ENCODE measurements around the gene ZFP64. TPM values are rescaled to one million over a fixed set of nuclear protein-coding genes. Genes with fewer than 3 reads are reported as not detected.

Gene ZFP64
- total RNA-seq, 2 experiments from 2014 or later = 11.3 to 11.5 TPM

DNA sequence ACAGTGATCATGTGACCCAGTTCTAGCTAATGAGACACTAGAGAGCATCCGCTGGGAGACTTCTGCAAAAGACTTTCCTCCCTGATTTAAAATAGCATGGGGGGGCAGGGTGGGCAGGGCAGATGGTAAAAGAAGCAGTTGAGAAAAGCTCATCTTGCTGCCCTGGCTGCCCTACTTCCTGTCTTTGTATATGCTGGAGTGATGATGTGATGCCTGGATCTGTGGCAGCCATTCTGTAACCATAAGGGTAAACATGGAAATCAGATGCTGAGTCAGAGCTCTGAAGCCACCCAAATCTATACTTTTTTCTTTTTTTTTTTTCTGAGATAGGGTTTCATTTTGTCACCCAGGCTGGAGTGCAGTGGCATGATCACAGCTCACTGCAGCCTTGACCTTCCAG, 25.4 kb downstream of the ZFP64 start:
- H3K36me3 Mint-ChIP-seq = peaks cover 30% of the 10 kb centered on the region
- peaks cover 13% of the 10 kb centered on the region for H3K4me1 Mint-ChIP-seq
- DNase-seq (no peak), ATAC-seq (no peak)
- no peaks in the 10 kb centered on the region for H3K27me3 Mint-ChIP-seq
- H3K9me3 Mint-ChIP-seq (ENCODE audit: low read depth) = no peaks in the 10 kb centered on the region
- no peak overlapping the region for H3K4me3 Mint-ChIP-seq
- H3K27ac Mint-ChIP-seq = no peak overlapping the region
- CTCF ChIA-PET = interaction anchor here (1.9 kb wide), 1 partner anchor 38 kb away, joined by 4 read pairs; no protein-coding TSS in a partner anchor

DNA sequence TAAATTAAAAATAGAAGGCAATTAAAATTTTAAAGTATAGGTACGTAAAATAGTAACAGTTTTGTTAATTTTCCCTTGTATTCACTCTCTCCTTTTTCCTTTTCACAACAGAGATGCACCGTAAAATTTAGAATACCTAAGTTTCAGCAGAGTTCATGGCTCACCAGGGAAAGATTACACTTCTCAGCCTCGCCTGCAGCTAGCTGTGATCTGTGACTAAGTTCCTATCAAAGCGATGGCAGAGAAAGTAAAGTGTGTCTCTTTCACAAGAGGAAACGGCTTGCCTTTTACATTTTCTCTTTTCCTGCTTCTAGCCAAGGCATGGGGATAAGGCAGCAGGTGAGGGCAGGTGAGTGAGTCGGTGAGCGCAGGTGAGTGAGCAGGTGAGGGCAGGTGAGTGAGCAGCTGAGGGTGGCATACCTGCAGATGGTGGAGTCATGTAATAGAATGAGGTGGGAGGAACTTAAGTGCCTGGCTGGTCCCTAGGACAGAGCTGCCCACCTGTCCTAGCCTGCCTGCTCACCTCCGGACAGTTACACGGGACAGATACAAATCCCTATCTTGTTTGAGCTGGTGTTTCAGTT, 30.9 kb downstream of the ZFP64 start:
- H3K9me3 Mint-ChIP-seq (ENCODE audit: low read depth) = peaks cover 2% of the 10 kb centered on the region
- peaks cover 3% of the 10 kb centered on the region for H3K4me1 Mint-ChIP-seq
- H3K27ac Mint-ChIP-seq = no peak overlapping the region
- DNase-seq (no peak), ATAC-seq (no peak)
- no peak overlapping the region for H3K4me3 Mint-ChIP-seq
- no peaks in the 10 kb centered on the region for H3K27me3 Mint-ChIP-seq
- peaks cover 56% of the 10 kb centered on the region for H3K36me3 Mint-ChIP-seq
- CTCF ChIA-PET = interaction anchor here (0.6 to 2.0 kb wide), 2 partner anchors 32 to 1058 kb away, joined by 3 to 6 read pairs; no protein-coding TSS in a partner anchor

DNA sequence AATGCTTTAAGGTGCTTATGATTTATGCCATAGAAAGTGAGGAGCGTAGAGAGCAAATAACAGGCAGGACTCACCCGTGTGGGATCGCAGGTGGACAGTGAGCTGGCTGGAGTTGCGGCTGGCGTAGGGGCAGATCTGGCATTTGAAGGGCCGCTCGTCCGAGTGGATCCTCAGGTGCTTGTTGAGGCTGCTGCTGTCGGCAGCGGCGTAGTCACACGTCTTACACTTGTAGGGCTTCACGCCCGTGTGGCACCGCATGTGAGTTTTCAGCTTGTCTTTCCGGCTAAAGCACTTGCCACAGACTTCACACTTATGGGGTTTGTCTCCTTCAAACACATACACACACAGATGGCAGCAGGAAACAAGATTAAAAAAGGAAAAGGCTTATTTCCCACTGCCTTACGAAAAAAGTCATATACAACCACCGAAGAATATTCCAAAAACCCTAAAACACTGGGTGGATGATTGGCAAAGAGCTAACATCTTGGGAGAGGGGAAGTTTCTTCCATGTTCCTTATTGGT, 31.5 kb downstream of the ZFP64 start:
- no peak overlapping the region for H3K27ac Mint-ChIP-seq
- H3K36me3 Mint-ChIP-seq = peaks cover 53% of the 10 kb centered on the region
- H3K27me3 Mint-ChIP-seq = no peaks in the 10 kb centered on the region
- CTCF ChIA-PET = interaction anchor here (2.0 kb wide), 1 partner anchor 32 kb away, joined by 6 read pairs; no protein-coding TSS in a partner anchor
- no peak overlapping the region for H3K4me3 Mint-ChIP-seq
- H3K4me1 Mint-ChIP-seq = peaks cover 3% of the 10 kb centered on the region
- H3K9me3 Mint-ChIP-seq (ENCODE audit: low read depth) = peaks cover 2% of the 10 kb centered on the region
- ATAC-seq (no peak), DNase-seq (no peak)

- Mint-ChIP-seq H3K27me3 (no peaks in the 10 kb centered on the region), H3K27ac (no peak overlapping the region), H3K9me3 (ENCODE audit: low read depth) (peaks cover 2% of the 10 kb centered on the region), H3K4me1 (no peaks in the 10 kb centered on the region), H3K36me3 (peaks cover 36% of the 10 kb centered on the region), H3K4me3 (no peak overlapping the region)
- DNase-seq (no peak), ATAC-seq (no peak)
- CTCF ChIA-PET = interaction anchor here (1.2 to 1.3 kb wide), 2 partner anchors 14 to 26 kb away, joined by 3 to 5 read pairs; no protein-coding TSS in a partner anchor
These were observed 37.0 kb downstream of the ZFP64 start for GRCh38 chr20:52154575-52154974.

- H3K27ac Mint-ChIP-seq = no peak overlapping the region
- no peak for ATAC-seq
These were observed 37.7 kb downstream of the ZFP64 start for GRCh38 chr20:52153896-52154295.

GRCh38 chr20:52152921-52153320, 38.7 kb downstream of the ZFP64 start:
- H3K9me3 Mint-ChIP-seq (ENCODE audit: low read depth) = no peaks in the 10 kb centered on the region
- H3K27me3 Mint-ChIP-seq = no peaks in the 10 kb centered on the region
- no peaks in the 10 kb centered on the region for H3K4me1 Mint-ChIP-seq
- CTCF ChIA-PET = no interaction called here
- H3K4me3 Mint-ChIP-seq = no peak overlapping the region
- H3K36me3 Mint-ChIP-seq = peaks cover 23% of the 10 kb centered on the region
- DNase-seq (no peak), ATAC-seq (no peak)
- no peak overlapping the region for H3K27ac Mint-ChIP-seq

More at GRCh38 chr20:52153896-52154295, 37.7 kb downstream of the ZFP64 start:
- no peaks in the 10 kb centered on the region for H3K4me1 Mint-ChIP-seq
- peaks cover 2% of the 10 kb centered on the region for H3K9me3 Mint-ChIP-seq (ENCODE audit: low read depth)
- no peak for DNase-seq
- H3K4me3 Mint-ChIP-seq = no peak overlapping the region
- CTCF ChIA-PET = interaction anchor here (1.2 to 1.3 kb wide), 2 partner anchors 14 to 25 kb away, joined by 3 to 5 read pairs; no protein-coding TSS in a partner anchor
- no peaks in the 10 kb centered on the region for H3K27me3 Mint-ChIP-seq
- peaks cover 31% of the 10 kb centered on the region for H3K36me3 Mint-ChIP-seq

GRCh38 chr20:52152416-52152815, 39.2 kb downstream of the ZFP64 start:
- no peaks in the 10 kb centered on the region for H3K9me3 Mint-ChIP-seq (ENCODE audit: low read depth)
- H3K36me3 Mint-ChIP-seq = peaks cover 18% of the 10 kb centered on the region
- DNase-seq = no peak
- ATAC-seq = no peak
- CTCF ChIA-PET = no interaction called here
- H3K4me3 Mint-ChIP-seq = no peak overlapping the region
- H3K4me1 Mint-ChIP-seq = no peaks in the 10 kb centered on the region
- no peaks in the 10 kb centered on the region for H3K27me3 Mint-ChIP-seq
- H3K27ac Mint-ChIP-seq = no peak overlapping the region

DNA sequence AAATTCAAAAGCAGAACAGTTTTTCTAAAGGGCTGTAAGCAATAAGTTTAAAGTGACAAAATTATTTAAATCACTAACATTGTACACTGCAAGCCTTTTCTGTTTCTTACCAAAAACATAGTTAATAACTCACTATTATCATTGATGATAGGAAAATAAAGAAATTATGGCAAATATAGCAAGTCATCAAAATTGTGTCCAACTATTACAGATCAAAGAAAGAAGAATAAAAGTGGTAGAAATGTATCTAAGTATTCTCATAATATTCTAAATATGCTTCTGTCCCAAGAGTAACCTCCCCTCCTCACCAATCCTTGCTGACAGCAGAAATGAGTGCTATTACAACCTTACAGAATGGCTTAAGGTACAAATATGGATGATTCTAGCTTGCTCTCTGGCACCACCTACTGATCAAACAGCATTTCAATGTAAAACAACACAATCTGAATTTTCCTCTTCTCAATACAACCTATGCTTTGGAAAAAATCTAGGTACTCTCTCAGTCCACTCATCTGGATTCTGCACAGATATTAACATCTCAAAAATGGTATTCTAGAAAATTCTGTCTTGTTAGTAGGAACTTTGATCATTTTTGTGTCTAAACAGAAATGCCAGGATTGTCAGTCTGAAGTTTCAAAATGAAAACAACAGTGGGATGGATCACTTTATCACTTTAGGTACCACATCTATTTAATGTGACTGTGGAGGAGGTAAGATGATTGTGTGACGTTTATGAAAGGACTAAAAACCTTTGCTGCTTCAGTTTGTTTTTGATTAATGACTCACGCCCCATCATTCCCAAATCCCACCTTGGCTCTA, 40.9 kb downstream of the ZFP64 start:
- Mint-ChIP-seq H3K27ac (no peak overlapping the region), H3K36me3 (peaks cover 6% of the 10 kb centered on the region), H3K27me3 (no peaks in the 10 kb centered on the region), H3K9me3 (ENCODE audit: low read depth) (no peaks in the 10 kb centered on the region), H3K4me3 (no peak overlapping the region), H3K4me1 (no peaks in the 10 kb centered on the region)
- CTCF ChIA-PET = interaction anchor here (0.6 to 1.7 kb wide), 8 partner anchors 8 to 41 kb away, joined by 3 to 13 read pairs (median 4); partner anchors contain the start of gene ZFP64
- DNase-seq (no peak), ATAC-seq (peak; percentile 36)

- H3K9me3 Mint-ChIP-seq (ENCODE audit: low read depth) = no peaks in the 10 kb centered on the region
- no peak for DNase-seq
- no peaks in the 10 kb centered on the region for H3K4me1 Mint-ChIP-seq
- H3K27ac Mint-ChIP-seq = no peak overlapping the region
- no peak overlapping the region for H3K4me3 Mint-ChIP-seq
- no peak for ATAC-seq
- no peaks in the 10 kb centered on the region for H3K27me3 Mint-ChIP-seq
- H3K36me3 Mint-ChIP-seq = peaks cover 2% of the 10 kb centered on the region
- CTCF ChIA-PET = interaction anchor here (3.1 kb wide), 1 partner anchor 17 kb away, joined by 12 read pairs; no protein-coding TSS in a partner anchor
These were observed 46.0 kb downstream of the ZFP64 start for GRCh38 chr20:52145587-52145986.

DNA sequence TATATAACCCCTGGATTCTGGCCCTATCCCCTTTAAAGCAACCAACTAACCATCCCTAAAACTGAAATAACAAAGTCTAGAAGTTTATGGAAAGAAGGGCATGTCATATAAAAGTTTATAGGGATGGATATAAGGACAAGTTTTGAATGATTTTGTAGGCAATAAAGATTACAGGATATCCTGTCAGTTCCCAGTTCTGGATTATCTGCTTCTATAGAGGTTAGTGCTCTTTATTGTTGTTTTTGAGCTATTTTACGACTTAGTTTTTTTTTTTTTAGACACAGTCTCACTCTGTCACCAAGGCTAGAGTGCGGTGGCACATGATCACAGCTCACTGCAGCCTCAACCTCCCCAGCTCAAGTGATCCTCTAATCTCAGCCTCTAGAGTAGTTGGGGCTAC, 48.3 kb downstream of the ZFP64 start:
- Mint-ChIP-seq H3K27me3 (no peaks in the 10 kb centered on the region), H3K4me3 (no peak overlapping the region), H3K36me3 (peaks cover 2% of the 10 kb centered on the region), H3K27ac (no peak overlapping the region), H3K4me1 (no peaks in the 10 kb centered on the region), H3K9me3 (ENCODE audit: low read depth) (no peaks in the 10 kb centered on the region)
- ATAC-seq (no peak), DNase-seq (no peak)
- CTCF ChIA-PET = no interaction called here

GRCh38 chr20:52142757-52143156, 48.8 kb downstream of the ZFP64 start:
- Mint-ChIP-seq H3K4me3 (no peak overlapping the region), H3K4me1 (no peaks in the 10 kb centered on the region), H3K27ac (no peak overlapping the region), H3K9me3 (ENCODE audit: low read depth) (no peaks in the 10 kb centered on the region), H3K27me3 (no peaks in the 10 kb centered on the region), H3K36me3 (peaks cover 2% of the 10 kb centered on the region)
- no peak for ATAC-seq
- no peak for DNase-seq
- CTCF ChIA-PET = interaction anchor here (0.9 kb wide), 1 partner anchor 8 kb away, joined by 3 read pairs; no protein-coding TSS in a partner anchor

DNA sequence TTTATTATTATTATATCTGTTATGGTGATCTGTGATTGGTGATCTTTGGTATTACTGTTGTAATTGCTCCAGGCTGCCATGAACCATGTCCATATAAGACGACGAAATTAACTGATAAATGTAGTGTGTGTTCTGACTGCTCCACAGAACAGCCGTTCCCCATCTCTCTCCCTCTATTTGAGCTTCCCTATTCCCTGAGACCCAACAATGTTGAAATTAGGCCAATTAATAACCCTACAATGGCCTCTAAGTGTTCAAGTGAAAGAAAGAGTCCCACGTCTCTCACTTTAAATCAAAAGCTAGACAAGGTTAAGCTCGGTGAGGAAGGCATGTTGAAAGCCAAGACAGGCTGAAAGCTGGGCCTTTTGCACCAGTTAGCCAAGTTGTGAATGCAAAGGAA, 51.6 kb downstream of the ZFP64 start:
- Mint-ChIP-seq H3K27me3 (no peaks in the 10 kb centered on the region), H3K4me3 (no peak overlapping the region), H3K27ac (no peak overlapping the region), H3K36me3 (peaks cover 2% of the 10 kb centered on the region), H3K4me1 (no peaks in the 10 kb centered on the region), H3K9me3 (ENCODE audit: low read depth) (no peaks in the 10 kb centered on the region)
- no peak for DNase-seq
- CTCF ChIA-PET = interaction anchor here (1.3 to 1.4 kb wide), 2 partner anchors 10 to 12 kb away, joined by 3 to 6 read pairs; no protein-coding TSS in a partner anchor
- no peak for ATAC-seq

- CTCF ChIA-PET = no interaction called here
- Mint-ChIP-seq H3K27me3 (no peaks in the 10 kb centered on the region), H3K36me3 (peaks cover 2% of the 10 kb centered on the region), H3K27ac (no peak overlapping the region), H3K4me1 (no peaks in the 10 kb centered on the region), H3K4me3 (no peak overlapping the region), H3K9me3 (ENCODE audit: low read depth) (no peaks in the 10 kb centered on the region)
- DNase-seq (no peak), ATAC-seq (no peak)
These were observed 53.7 kb downstream of the ZFP64 start for GRCh38 chr20:52137850-52138249.
